Measurements from ENCODE around the gene NR2C2.

NR2C2 gene

DNA sequence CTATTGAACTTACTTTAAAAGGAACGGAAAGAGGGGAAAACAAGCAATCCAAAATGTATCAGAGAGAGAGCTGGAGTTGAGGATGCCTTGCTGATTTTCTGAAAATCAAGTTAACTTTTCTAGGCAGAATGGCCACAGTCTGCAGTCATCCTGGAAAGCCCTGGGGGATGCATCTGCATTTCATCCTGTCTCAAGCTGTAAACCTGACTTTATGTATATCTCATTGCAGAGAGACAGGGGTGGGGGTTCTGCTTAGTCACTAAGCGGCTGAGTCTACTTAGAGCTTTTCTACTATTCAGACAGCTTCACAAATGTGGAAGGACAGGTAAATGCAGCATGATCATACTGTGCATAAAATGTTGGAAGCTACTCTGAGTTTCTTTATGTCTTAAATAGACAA lies 76.3 kb downstream of the NR2C2 start:
- no peak for DNase-seq (ENCODE audit: low read depth)

- DNase-seq (ENCODE audit: low read depth) = no peak
Observed at GRCh38 chr3:15029625-15030024, 82.2 kb downstream of the NR2C2 start.

GRCh38 chr3:15032650-15033049 lies 85.3 kb downstream of the NR2C2 start:
- DNase-seq (ENCODE audit: low read depth) = no peak

GRCh38 chr3:15033103-15033502 lies 85.7 kb downstream of the NR2C2 start:
- DNase-seq (ENCODE audit: low read depth) = no peak

DNA sequence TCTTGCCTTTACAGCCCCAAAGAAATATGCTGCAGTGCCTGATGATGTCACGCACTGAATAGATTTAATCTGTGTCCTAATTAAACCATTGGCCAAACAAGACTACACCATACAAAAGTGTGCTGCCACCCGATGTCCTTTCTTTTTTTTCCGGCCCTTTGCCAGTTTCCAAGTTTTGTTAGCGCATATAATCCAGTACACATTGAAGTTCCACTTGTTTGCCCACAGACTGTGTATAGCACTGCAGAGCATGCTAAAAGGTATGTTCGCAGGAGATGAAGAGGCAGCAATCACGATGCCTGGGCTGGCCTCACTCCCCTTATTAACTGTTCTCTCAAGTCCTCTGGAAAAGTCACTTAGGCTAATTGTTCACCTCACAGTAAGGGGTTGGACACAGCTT lies 90.9 kb downstream of the NR2C2 start:
- DNase-seq (ENCODE audit: low read depth) = no peak

- DNase-seq (ENCODE audit: low read depth) = no peak
Observed at GRCh38 chr3:15040844-15041243, 93.5 kb downstream of the NR2C2 start.

DNA sequence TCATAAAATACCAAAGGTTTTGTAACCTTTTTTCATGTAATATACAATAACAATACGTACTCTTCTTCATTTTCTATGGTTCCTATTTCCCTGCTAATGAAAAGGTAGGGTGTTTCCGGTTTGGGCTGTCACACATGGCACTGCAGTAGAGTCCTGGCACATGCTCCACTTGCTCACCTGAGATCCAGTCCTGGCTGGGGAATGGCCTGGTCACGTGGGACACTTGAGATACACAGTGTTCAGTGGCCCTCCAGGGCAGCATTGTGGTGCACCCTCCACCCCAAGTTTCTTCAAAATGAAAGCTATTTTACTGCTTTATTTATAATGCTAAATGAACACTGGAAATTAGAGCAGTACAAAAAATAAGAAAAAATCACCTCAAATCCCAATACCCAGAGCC lies 94.6 kb downstream of the NR2C2 start:
- no peak for DNase-seq (ENCODE audit: low read depth)

GRCh38 chr3:15042936-15043335 lies 95.6 kb downstream of the NR2C2 start:
- no peak for DNase-seq (ENCODE audit: low read depth)

GRCh38 chr3:15043408-15044171 lies 96.2 kb downstream of the NR2C2 start:
- DNase-seq (ENCODE audit: low read depth) = no peak

GRCh38 chr3:15044326-15044725 lies 96.9 kb downstream of the NR2C2 start:
- DNase-seq (ENCODE audit: low read depth) = no peak

DNA sequence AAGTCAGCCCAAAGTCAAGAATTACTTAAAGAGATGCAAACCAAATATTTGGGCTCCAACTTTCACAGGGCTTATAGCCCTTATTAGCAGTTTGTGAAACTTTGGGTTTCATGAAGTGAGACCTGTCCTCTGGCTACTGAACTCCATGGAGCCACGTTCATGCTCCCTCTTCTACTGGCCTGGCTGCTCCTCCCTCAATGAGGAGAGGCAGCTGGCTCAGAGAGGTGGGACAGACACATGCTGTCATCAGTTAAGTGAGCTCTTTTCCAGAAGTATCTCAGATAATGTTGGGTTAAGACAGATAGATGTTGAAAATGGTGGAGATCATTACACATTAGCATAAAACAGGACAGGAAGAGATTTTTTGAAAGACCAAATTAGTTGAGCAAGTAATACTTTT lies 98.3 kb downstream of the NR2C2 start:
- no peak for DNase-seq (ENCODE audit: low read depth)

GRCh38 chr3:15049584-15049983 lies 102.2 kb downstream of the NR2C2 start:
- DNase-seq (ENCODE audit: low read depth) = no peak

GRCh38 chr3:15050405-15051092 lies 103.2 kb downstream of the NR2C2 start:
- DNase-seq (ENCODE audit: low read depth) = no peak

DNA sequence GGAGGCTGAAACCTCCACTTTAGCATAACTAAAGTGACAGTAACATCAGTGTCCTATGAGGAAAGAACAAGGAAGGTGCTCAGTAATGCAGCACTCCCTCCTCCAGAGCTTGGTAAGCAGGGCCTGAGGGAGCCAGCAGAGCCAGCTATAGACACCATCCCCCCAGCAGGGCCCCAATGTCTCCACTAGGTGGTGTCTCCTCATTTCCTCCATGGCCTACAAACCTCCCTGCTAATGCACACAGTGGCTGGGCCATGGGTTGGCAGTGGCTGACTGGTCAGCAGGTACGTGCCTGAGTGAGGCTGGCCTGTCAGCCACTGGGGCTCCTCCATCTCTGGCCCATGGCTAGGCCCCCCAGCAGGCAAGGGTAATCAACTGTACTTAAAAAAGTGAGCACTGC lies 104.1 kb downstream of the NR2C2 start:
- DNase-seq (ENCODE audit: low read depth) = peak; percentile 10

DNA sequence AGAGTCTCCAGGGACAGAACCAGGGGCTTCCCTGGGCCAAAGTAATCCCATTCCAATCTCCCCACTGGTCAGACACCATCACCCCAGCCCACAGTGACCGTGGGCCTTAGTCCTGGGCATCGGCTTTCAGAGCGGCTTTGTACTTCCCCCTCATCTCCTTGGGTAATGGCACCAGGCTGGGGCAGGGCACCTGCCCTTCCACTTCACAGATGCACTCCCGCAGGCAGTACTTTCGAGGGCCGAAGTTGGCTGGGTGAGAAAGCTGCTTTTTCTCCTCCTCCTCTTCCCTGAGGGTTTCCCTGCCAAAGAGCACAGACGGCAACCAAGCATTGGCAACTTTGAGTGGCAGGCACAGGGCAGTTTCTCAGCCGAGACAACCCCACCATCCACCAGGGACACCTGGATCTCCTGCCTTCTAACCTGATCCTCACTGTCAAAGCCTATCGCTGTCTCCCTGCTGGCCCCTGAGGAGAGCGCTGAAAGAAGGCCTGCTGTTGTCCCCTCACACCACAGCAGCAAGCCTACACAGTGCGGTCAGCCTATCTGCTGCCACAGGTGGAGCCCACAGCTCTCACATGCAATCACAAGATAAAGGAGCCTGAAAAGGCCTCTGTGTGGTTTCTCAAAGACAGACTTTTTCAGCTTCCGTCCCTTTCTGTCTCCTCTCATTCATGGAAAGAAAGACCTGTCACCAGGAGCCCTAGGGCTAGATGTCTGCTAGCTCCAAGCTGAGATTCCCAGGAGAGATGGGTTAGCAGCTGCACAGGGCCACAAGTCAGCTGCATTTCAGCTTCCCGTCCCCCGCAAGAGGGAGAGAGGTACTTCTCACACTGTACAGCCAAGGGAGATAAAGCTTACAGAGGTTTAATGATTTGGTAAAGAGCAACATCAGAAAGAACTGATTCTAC lies 105.2 kb downstream of the NR2C2 start:
- no peak for DNase-seq (ENCODE audit: low read depth)

DNA sequence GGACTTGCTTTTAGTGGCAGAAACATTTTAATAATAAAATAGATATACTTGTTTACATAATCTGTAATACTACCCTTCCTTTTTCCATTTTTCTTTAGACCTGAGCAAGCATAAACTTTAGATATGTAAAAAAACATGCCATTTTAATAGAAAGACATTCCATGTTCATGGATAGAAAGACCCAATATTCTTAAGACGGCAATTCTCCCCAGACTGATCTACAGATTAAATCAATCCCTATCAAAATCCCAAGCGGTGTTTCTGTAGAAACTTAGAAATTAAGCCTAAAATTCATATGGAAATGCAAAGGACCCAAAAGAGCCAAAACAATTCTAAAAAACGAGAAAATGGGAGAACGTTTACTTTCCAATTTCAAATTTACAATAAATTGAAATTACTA lies 106.2 kb downstream of the NR2C2 start:
- no peak for DNase-seq (ENCODE audit: low read depth)

GRCh38 chr3:15055019-15055557 lies 107.7 kb downstream of the NR2C2 start:
- DNase-seq (ENCODE audit: low read depth) = peak; percentile 25

DNA sequence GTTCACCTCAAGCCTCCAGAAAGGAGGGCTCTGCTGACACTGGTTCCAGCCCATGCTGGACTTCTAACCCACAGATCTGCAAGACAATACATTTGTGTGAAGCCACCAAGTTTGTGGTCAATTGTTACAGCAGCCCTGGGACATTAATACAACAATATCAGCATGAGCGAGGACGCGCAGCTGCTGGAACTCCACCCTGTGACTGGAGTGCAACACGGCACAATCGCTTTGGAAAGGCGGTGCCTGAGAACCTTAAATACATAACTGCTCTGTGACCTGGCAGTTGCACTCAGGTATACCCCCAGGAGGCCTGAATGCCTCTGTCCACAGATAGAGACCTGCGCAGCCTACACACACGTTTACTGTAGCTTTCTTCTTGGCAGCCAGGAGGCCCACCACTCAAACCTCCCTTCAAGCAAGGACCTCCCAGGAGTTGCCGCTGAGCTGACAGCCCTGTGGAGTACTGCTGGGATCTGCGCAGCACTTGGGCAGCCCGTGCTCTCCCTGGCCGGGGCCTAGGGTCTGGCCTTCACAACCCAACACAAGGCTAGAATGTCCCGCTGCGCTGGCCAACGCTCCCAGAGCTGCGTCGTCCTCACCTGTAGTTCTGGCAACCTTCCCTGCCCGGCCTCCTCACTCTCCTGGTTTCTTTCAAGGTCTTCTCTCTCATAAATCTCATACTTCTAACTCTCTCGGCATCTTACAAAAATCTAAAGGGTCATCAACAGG lies 109.5 kb downstream of the NR2C2 start:
- DNase-seq (ENCODE audit: low read depth) = no peak

GRCh38 chr3:15060029-15060428 lies 112.6 kb downstream of the NR2C2 start:
- DNase-seq (ENCODE audit: low read depth) = no peak

GRCh38 chr3:15063238-15063637 lies 115.9 kb downstream of the NR2C2 start:
- DNase-seq (ENCODE audit: low read depth) = no peak

GRCh38 chr3:15063656-15064286 lies 116.4 kb downstream of the NR2C2 start:
- DNase-seq (ENCODE audit: low read depth) = no peak

All from stimulated activated CD8-positive, alpha-beta memory T cell treated with anti-CD3 and anti-CD28 coated beads, Interleukin-12 subunit alpha, Interleukin-12 subunit beta, amount 100 ng/mL, for 1 hour (primary cell).